Bone marrow (tissue), 2 donors: ENCODE measurements around the gene C10orf71.

Source experiments
- DNase-seq, 2 donors: peaks; one replicate each; lab custom pipeline; 2025; lab: John Stamatoyannopoulos, UW

C10orf71 gene

DNA sequence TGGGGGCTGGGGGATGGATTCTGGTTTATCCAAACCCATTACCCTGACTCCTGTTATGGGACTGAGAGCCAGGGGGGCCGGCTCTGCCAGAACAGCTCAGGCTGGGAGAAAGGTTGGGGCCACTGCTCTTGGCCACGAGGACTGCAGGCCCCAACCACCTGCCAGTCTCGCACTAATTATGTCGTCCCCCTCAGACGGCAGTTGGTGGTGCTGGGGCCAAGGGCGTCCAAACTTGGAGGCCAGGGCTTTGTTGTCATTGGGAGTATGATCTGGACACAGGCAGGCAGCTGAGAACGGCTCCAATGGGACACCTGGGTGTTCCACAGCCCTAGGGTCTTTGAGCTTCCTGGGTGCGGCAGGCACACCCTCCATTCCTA is 62.2 kb downstream of the C10orf71 start:
- no peak for DNase-seq

DNA sequence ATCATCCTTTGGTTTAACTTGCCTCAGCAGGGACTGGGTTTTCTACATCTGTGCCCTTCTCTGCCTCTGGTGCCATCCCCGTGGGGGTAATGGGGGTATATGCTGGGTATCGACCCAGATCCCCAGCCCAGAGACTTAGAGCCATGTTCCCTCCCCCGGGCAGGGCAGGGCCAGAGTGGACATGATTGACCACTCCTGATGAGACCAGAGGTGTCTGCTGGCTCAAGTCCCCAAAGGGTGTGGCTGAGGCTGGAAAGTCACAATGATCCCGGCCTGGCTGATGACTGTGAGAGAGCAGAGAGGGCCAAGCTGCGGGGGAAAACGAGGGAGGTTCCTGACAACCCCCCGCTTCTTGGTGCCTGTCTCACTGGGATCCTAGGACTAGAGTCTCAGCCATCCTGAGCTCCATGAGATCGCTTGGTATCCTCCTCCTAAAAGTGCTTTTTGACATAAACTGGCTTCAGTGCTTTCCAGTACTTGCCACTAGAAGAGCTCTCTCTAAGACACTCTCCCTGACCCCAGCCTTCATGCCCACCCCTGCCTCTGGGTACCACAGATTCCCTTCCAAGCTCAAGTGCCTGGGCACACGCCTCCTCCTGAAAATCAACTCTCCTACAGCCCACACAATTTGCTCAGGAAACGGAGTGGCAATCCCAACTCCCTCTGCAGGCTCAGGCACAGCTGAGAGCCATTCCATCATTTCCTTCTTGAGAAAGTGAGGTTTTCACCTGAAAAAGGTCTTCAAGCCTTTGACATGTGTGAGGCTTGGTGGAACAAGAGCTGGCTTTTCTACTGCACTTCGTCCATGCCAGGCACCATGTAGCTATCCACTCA is 63.0 kb downstream of the C10orf71 start:
- no peak for DNase-seq

- DNase-seq, result no peak
These were observed 63.8 kb downstream of the C10orf71 start for GRCh38 chr10:49362596-49363260.

DNA sequence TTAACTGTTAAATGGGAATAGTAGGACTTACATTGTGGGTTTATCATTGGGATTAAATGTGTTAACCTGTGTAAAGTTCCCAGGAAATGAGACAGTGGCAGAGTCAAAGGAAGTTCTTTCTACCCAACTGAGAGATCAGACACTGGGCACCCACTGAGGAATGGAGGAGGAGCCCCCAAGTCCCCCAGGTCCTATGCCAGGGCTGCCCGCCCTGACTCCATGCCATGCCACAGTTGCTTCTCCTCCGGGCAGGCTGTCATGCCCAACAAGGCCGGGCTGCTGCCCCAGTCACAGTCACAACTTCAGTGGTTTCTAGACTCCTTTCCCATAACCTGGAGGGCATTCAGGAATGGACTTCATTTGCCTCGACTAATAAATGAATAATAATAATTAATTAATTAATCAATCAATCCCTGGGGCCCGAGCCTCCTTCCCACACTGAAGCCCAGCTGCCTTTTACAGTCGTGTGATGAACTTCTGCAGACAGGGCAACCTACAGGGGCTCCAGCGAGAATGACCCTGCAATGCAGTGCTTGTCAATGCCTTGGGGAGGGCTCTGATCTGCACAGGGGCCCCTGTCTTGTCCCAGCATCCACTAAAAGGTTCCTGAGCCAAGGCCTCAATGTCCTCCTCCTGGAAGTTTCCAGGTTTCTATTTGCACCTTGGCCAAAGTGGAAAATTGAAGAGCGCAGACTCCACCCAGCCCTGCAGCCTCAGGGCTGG is 64.5 kb downstream of the C10orf71 start:
- no peak for DNase-seq

DNA sequence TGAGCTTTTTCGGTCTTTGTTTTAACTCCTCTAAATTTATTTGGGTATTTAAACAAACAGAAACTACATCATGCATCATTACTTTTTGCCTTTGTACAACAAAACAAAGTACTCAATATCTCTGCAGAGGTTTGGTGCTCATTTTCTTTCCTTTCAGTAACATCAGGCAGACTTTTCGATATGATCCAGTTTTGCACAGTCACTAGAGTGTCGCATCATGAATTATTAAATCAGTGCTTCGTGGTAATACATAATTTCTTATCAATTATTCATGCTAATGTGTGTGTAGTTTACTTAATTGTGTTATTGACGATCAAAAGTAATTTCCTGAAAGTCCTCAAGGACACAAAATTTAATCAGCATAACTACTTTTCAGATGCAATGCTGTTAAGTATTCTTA is 65.1 kb downstream of the C10orf71 start:
- no peak for DNase-seq

- DNase-seq, result no peak
These were observed 65.8 kb downstream of the C10orf71 start for GRCh38 chr10:49364747-49365146.

DNA sequence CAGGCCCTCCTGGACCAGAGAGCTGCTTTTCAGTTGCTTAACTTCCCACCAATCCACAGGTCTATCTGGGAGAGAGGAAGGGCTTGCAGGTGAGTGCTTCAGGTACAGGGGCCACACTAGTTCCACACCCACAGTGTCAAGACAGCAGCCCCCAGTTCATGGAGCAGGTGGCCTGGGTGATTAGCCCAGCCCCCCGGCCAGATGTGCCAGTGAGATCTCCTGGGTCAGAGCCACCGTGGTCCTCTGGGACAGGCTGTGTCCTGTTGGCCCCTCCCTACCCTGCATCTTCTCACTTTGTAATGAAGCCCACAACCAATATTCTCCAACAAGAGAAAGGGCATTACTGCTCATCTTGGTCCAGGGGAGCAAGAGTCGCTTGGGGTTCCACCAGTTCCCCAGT is 66.3 kb downstream of the C10orf71 start:
- DNase-seq, result no peak

GRCh38 chr10:49365675-49366415 is 66.9 kb downstream of the C10orf71 start:
- DNase-seq, result no peak

DNA sequence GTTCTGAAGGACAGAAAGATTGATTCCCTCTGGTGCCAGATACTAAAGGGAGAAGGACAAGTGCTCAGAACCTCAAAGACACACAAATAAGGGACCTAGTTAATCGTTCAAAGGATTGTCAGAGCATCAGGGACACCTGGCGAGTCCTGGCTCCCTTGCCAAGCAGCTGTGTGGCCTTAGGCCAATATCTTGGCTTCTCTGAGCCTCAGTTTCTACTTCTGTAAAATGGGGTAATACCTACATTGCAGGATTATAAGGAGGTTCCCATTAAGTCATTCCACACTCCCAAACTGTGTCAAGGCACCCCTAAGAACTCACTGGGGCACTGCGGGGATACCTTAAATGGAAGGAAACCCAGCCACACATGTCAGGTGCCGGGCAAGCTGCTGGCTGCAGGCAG is 67.5 kb downstream of the C10orf71 start:
- no peak for DNase-seq

DNA sequence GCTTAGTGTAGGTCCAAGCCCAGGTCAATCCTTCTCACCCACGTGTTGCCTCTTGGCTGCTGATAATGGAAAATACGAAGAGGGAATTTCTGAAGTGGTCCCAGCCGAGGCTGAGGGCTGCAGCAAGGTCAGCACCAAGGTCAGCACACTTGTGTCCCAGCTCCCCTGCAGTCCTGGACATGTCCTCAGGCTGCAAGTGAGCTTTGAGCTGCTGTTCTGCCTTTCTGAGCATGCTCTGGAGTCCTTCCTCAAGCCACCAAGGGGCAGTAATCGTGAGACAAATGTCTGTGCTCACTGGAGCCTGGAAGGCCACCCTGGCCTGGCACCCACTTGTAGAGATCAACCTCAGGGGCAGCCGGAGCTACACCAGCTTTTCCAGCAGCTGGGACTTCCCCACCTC is 68.6 kb downstream of the C10orf71 start:
- DNase-seq, result no peak

DNA sequence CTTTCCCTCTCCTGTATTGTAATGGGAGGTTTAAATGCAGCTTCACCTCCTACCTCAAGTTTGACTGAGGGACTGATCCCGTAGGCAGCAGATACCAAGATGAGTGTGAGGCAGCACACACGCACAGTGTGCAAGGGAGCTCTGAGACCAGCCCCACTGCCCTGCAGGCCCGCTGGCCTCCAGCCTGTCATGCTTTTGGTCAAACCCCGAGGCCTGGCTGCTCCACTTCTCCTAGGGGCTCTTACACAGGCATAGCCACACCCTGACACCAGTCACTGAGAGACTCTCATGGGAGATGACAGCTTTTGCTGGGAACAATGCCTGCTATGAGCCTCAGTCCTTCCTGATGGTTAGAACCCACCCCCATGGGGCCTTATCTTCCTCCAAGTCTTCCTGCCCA is 69.3 kb downstream of the C10orf71 start:
- DNase-seq, result no peak

- DNase-seq, result no peak
These were observed 70.5 kb downstream of the C10orf71 start for GRCh38 chr10:49369216-49370162.

GRCh38 chr10:49370326-49371100 is 71.5 kb downstream of the C10orf71 start:
- DNase-seq, result no peak

- no peak for DNase-seq
These were observed 73.0 kb downstream of the C10orf71 start for GRCh38 chr10:49371967-49372366.

GRCh38 chr10:49373361-49373760 is 74.4 kb downstream of the C10orf71 start:
- DNase-seq, result no peak

DNA sequence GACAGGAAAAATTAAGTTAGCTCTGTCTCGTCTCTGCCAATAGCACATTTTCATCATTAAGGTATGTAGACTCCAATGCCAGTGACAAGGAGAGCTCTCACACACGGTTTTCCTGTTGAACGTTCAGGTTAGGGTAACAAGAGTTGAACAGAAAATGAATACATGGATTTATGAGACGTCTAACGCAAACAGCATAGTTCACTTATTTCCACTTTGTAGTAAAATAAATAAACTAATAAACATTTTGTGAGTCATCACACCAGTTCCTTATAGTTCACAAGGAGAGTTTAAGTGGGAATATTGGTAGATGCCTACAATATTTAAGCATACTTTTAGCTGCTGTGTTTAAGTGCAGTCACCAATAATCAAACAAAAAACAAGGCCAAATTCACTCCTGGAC is 75.8 kb downstream of the C10orf71 start:
- no peak for DNase-seq

- no peak for DNase-seq
These were observed 76.6 kb downstream of the C10orf71 start for GRCh38 chr10:49375611-49376010.
